ENCODE results near the gene FERMT3. TPM values are rescaled to one million over a fixed set of nuclear protein-coding genes. Genes with fewer than 3 reads are reported as not detected.
A peak's percentile ranks its signal among the peaks of the same experiment; 100 is the strongest.

Gene FERMT3
- total and polyA plus RNA-seq, 2 of the 8 experiments (the other 6 are each of a cell fraction or from before 2014, with no cell fraction given), result 1.4 to 3.7 TPM

- H3K23ac ChIP-seq (ENCODE audit: insufficient read length), result no peak overlapping the region
- POLR2A ChIA-PET (ENCODE audit: partially characterized antibody), result interaction anchor here (0.6 to 13.1 kb wide), 19 partner anchors 9 to 366 kb away, joined by 3 to 352 read pairs (median 6); partner anchors contain the start of genes BAD, DNAJC4, FERMT3 and GPR137
- H3K4me2 ChIP-seq (ENCODE audit: insufficient read depth in 1 of 2, low read depth in 2 of 2, low read length in 2 of 2), result peak overlapping the region; percentile 71 to 73
- peak overlapping the region; percentile 90; the same call in 1 of the 2 replicates for H2BK5ac ChIP-seq (ENCODE audit: low read depth, low read length)
- WGBS, 2 experiments (ENCODE audit: extremely low coverage in 1 of 2, insufficient coverage in 1 of 2, insufficient read length in 1 of 2, insufficient replicate concordance in 2 of 2, low coverage in 1 of 2, low lambda C conversion rate in 2 of 2, missing lambda C conversion rate in 1 of 2), result 4% methylated on average over 29 of the region's 46 CpGs; no CpG with 5 or more reads in 1 of the 2 experiments
- no peak overlapping the region for H2AFZ ChIP-seq (ENCODE audit: low read length)
- peak overlapping the region; percentile 63 for H3K4ac ChIP-seq (replicated peaks; ENCODE audit: insufficient read length, low read depth, low read length)
- peak overlapping the region; percentile 78 for H3K18ac ChIP-seq (ENCODE audit: extremely low read depth, low read length)
- peak overlapping the region; percentile 61 for H3K27ac ChIP-seq (ENCODE audit: low read depth, low read length)
- H3K36me3 ChIP-seq (ENCODE audit: control insufficient read depth in 2 of 4, insufficient read depth in 4 of 4, low read length in 3 of 4), result peaks cover 0 to 17% (median 4%) of the 10 kb centered on the region in 4 experiments; a peak in 4 of 8 replicates
- H4K8ac ChIP-seq (ENCODE audit: extremely low read depth, insufficient read depth, low read length), result peak overlapping the region; percentile 75
- peak overlapping the region; percentile 18 for H2BK120ac ChIP-seq (replicated peaks; ENCODE audit: low read depth, low read length)
- no peak overlapping the region for H2BK20ac ChIP-seq (ENCODE audit: low read length)
- peaks cover 0 to 48% (median 35%) of the 10 kb centered on the region in 4 experiments; a peak in 6 of 7 replicates for H3K4me1 ChIP-seq (replicated peaks in 1 of 4; ENCODE audit: control insufficient read depth in 3 of 4, insufficient read depth in 4 of 4, low read length in 3 of 4)
- H3K79me1 ChIP-seq (ENCODE audit: low read depth, low read length), result peaks cover 6% of the 10 kb centered on the region
- no peak for DNase-seq (ENCODE audit: low read depth in 1 of 2, low spot score in 2 of 2)
- FAIRE-seq, result no peak
- no peaks in the 10 kb centered on the region for H3K9me3 ChIP-seq (ENCODE audit: insufficient read depth in 2 of 2, low read depth in 1 of 2, low read length in 1 of 2)
- H2AK5ac ChIP-seq (ENCODE audit: low read depth, low read length), result peak overlapping the region; percentile 67; the same call in 1 of the 2 replicates
- no peaks in the 10 kb centered on the region for H3K27me3 ChIP-seq (replicated peaks in 1 of 4; ENCODE audit: control insufficient read depth in 3 of 4, extremely low read depth in 1 of 4, insufficient read depth in 3 of 4, low read length in 3 of 4)
- peak overlapping the region; percentile 79 for H4K91ac ChIP-seq (replicated peaks; ENCODE audit: insufficient read length, low read length)
- H2BK12ac ChIP-seq (ENCODE audit: low read depth, low read length), result peak overlapping the region; percentile 84; the same call in 1 of the 2 replicates
- peaks cover 0 to 13% of the 10 kb centered on the region in 2 experiments for H4K20me1 ChIP-seq (replicated peaks in 1 of 2; ENCODE audit: control insufficient read depth in 1 of 2, insufficient read depth in 2 of 2, low read length in 2 of 2)
- H3K14ac ChIP-seq (ENCODE audit: insufficient read length), result no peak overlapping the region
- peaks cover 6 to 21% of the 10 kb centered on the region in 2 experiments; a peak in 3 of 4 replicates for H3K79me2 ChIP-seq (ENCODE audit: control insufficient read depth in 1 of 2, insufficient read depth in 2 of 2, low read length in 2 of 2)
- H4K5ac ChIP-seq (ENCODE audit: insufficient read length, low read depth, low read length), result peak overlapping the region; percentile 70
- peaks cover 17% of the 10 kb centered on the region for H3K23me2 ChIP-seq (ENCODE audit: low read depth, low read length)
- peak overlapping the region; percentile 92; the same call in 1 of the 2 replicates for H2BK15ac ChIP-seq (ENCODE audit: low read length)
- CTCF ChIA-PET (ENCODE audit: partially characterized antibody), result interaction anchor here (1.0 to 10.0 kb wide), 11 partner anchors 8 to 111 kb away, joined by 3 to 102 read pairs (median 7); partner anchors contain the start of genes CATSPERZ, ESRRA, FERMT3 and NUDT22
- H3K9ac ChIP-seq (replicated peaks in 1 of 4; ENCODE audit: extremely low read depth in 1 of 4, low read depth in 3 of 4, low read length in 3 of 4), result peak overlapping the region; percentile 66 to 74 (median 71)
- peak overlapping the region; percentile 56 to 99 (median 90) for H3K4me3 ChIP-seq (ENCODE audit: extremely low read depth in 1 of 4, insufficient read depth in 2 of 4, low read depth in 3 of 4, low read length in 4 of 4)
- H3K56ac ChIP-seq (replicated peaks; ENCODE audit: insufficient read length, low read depth, low read length), result peak overlapping the region; percentile 95
- TF ChIP-seq MAX (IDR thresholded peaks at IDR 0.05) (0 out of 2 replicates have a peak, but pooled peaks have one; percentile 5), JUND (IDR thresholded peaks at IDR 0.05; ENCODE audit: low read length) (no peak), TAF1 (IDR thresholded peaks at IDR 0.05; ENCODE audit: low read depth, low read length) (no peak), SRF (IDR thresholded peaks at IDR 0.05; ENCODE audit: low read depth, low read length) (no peak), HDAC6 (IDR thresholded peaks at IDR 0.05; ENCODE audit: low read depth, low read length) (no peak), KDM1A (IDR thresholded peaks at IDR 0.05; ENCODE audit: borderline replicate concordance, low read length) (no peak)
- TF ChIP-seq, protein P1, sequence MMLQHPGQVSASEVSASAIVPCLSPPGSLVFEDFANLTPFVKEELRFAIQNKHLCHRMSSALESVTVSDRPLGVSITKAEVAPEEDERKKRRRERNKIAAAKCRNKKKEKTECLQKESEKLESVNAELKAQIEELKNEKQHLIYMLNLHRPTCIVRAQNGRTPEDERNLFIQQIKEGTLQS (IDR thresholded peaks at IDR 0.05; ENCODE audit: insufficient read depth, low read depth, low read length), result no peak
- TF ChIP-seq, protein P2, sequence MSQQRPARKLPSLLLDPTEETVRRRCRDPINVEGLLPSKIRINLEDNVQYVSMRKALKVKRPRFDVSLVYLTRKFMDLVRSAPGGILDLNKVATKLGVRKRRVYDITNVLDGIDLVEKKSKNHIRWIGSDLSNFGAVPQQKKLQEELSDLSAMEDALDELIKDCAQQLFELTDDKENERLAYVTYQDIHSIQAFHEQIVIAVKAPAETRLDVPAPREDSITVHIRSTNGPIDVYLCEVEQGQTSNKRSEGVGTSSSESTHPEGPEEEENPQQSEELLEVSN (IDR thresholded peaks at IDR 0.05), result no peak
These were observed 39.5 kb downstream of the FERMT3 start for GRCh38 chr11:64245797-64246620.

All from H1 (cell line).